ENCODE measurements around the gene ARID5A. TPM values are rescaled to one million over a fixed set of nuclear protein-coding genes. Genes with fewer than 3 reads are reported as not detected.
A peak's percentile ranks its signal among the peaks of the same experiment; 100 is the strongest.

Gene ARID5A
- total RNA-seq, 1 experiment from 2014 or later, result 13.9 TPM

DNA sequence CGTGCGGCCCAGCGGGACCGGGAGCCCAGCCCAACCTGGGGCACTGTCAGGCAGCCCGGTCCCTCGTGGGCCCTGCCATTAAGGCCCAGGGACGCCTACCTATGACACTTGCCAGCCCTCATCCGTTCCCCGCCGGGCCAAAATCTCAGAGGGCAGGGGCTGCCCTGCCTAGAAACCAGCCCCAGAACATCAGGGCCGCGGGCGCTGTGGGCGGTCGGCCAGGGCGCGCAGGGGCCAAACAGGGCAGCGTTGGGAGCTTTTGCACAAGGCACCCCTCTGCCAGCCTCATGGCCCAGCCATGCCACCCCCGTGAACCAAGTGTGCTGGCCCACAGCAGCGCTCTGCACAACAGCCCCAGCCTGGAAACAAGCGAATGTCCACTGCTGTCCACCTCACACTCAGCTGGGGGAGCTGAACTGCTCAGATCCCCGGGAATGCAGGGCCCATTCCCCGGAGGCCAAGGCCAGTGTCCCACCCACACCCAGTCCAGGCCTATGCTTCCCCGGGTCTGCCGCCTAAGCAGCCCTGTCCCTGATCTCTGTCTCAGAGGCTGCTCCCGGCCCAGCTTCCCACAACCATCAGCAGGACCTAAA lies 27.9 kb upstream of the ARID5A start:
- no peak for TF ChIP-seq NR2C2 (CRISPR knock-in tag; IDR thresholded peaks at IDR 0.05)
- no peak for TF ChIP-seq TCF7 (CRISPR knock-in tag; IDR thresholded peaks at IDR 0.05; ENCODE audit: low read depth)
- TF ChIP-seq JAZF1 (CRISPR knock-in tag; IDR thresholded peaks at IDR 0.05), result no peak
- TF ChIP-seq TEAD4 (CRISPR knock-in tag; IDR thresholded peaks at IDR 0.05), result no peak
- no peak for TF ChIP-seq ZSCAN18 (CRISPR knock-in tag; IDR thresholded peaks at IDR 0.05)
- TF ChIP-seq CTCF (IDR thresholded peaks at IDR 0.05), result no peak
- no peak for TF ChIP-seq GABPB1 (CRISPR knock-in tag; IDR thresholded peaks at IDR 0.05)
- TF ChIP-seq ZMAT4 (CRISPR knock-in tag; IDR thresholded peaks at IDR 0.05), result no peak
- no peak for TF ChIP-seq E2F1 (CRISPR knock-in tag; IDR thresholded peaks at IDR 0.05)
- TF ChIP-seq ZBTB21 (CRISPR knock-in tag; IDR thresholded peaks at IDR 0.05; ENCODE audit: borderline replicate concordance), result no peak
- TF ChIP-seq, protein P1, sequence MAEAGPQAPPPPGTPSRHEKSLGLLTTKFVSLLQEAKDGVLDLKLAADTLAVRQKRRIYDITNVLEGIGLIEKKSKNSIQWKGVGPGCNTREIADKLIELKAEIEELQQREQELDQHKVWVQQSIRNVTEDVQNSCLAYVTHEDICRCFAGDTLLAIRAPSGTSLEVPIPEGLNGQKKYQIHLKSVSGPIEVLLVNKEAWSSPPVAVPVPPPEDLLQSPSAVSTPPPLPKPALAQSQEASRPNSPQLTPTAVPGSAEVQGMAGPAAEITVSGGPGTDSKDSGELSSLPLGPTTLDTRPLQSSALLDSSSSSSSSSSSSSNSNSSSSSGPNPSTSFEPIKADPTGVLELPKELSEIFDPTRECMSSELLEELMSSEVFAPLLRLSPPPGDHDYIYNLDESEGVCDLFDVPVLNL (CRISPR knock-in tag; IDR thresholded peaks at IDR 0.05; ENCODE audit: borderline replicate concordance, low read depth), result no peak
- TF ChIP-seq, protein P2, sequence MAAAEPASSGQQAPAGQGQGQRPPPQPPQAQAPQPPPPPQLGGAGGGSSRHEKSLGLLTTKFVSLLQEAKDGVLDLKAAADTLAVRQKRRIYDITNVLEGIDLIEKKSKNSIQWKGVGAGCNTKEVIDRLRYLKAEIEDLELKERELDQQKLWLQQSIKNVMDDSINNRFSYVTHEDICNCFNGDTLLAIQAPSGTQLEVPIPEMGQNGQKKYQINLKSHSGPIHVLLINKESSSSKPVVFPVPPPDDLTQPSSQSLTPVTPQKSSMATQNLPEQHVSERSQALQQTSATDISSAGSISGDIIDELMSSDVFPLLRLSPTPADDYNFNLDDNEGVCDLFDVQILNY (CRISPR knock-in tag; IDR thresholded peaks at IDR 0.05), result no peak
- no peak for TF ChIP-seq NR1H2 (CRISPR knock-in tag; IDR thresholded peaks at IDR 0.05)
- no peak for ATAC-seq
- Mint-ChIP-seq H3K4me1 (peaks cover 10% of the 10 kb centered on the region), H3K27me3 (ENCODE audit: low read depth) (peaks cover 33% of the 10 kb centered on the region), H3K36me3 (no peaks in the 10 kb centered on the region), H3K4me3 (peak overlapping the region; percentile 55; the same call in 1 of the 2 replicates), H3K9me3 (no peaks in the 10 kb centered on the region), H3K27ac (no peak overlapping the region)
- no peak for DNase-seq (ENCODE audit: low spot score)
- ChIA-PET POLR2A (interaction anchor here (0.6 to 1.0 kb wide), 5 partner anchors 15 to 107 kb away, joined by 3 to 4 read pairs (median 3); no protein-coding TSS in a partner anchor), CTCF (interaction anchor here (0.6 to 7.5 kb wide), 44 partner anchors 9 to 419 kb away, joined by 3 to 127 read pairs (median 6); partner anchors contain the start of genes ITPRIPL1 and NCAPH)

GRCh38 chr2:96509114-96509846 lies 27.3 kb upstream of the ARID5A start:
- CTCF ChIA-PET, result interaction anchor here (0.6 to 7.5 kb wide), 46 partner anchors 9 to 419 kb away, joined by 3 to 127 read pairs (median 6); partner anchors contain the start of genes ITPRIPL1 and NCAPH
- Mint-ChIP-seq H3K27ac (no peak overlapping the region), H3K27me3 (ENCODE audit: low read depth) (peaks cover 33% of the 10 kb centered on the region), H3K4me3 (peak overlapping the region; percentile 55), H3K36me3 (no peaks in the 10 kb centered on the region), H3K4me1 (peaks cover 10% of the 10 kb centered on the region), H3K9me3 (no peaks in the 10 kb centered on the region)
- POLR2A ChIA-PET, result interaction anchor here (0.6 to 1.0 kb wide), 5 partner anchors 16 to 108 kb away, joined by 3 to 4 read pairs (median 3); no protein-coding TSS in a partner anchor
- peak; percentile 97 for DNase-seq (ENCODE audit: low spot score)
- ATAC-seq, result peak; percentile 86
- TF ChIP-seq, protein P3, sequence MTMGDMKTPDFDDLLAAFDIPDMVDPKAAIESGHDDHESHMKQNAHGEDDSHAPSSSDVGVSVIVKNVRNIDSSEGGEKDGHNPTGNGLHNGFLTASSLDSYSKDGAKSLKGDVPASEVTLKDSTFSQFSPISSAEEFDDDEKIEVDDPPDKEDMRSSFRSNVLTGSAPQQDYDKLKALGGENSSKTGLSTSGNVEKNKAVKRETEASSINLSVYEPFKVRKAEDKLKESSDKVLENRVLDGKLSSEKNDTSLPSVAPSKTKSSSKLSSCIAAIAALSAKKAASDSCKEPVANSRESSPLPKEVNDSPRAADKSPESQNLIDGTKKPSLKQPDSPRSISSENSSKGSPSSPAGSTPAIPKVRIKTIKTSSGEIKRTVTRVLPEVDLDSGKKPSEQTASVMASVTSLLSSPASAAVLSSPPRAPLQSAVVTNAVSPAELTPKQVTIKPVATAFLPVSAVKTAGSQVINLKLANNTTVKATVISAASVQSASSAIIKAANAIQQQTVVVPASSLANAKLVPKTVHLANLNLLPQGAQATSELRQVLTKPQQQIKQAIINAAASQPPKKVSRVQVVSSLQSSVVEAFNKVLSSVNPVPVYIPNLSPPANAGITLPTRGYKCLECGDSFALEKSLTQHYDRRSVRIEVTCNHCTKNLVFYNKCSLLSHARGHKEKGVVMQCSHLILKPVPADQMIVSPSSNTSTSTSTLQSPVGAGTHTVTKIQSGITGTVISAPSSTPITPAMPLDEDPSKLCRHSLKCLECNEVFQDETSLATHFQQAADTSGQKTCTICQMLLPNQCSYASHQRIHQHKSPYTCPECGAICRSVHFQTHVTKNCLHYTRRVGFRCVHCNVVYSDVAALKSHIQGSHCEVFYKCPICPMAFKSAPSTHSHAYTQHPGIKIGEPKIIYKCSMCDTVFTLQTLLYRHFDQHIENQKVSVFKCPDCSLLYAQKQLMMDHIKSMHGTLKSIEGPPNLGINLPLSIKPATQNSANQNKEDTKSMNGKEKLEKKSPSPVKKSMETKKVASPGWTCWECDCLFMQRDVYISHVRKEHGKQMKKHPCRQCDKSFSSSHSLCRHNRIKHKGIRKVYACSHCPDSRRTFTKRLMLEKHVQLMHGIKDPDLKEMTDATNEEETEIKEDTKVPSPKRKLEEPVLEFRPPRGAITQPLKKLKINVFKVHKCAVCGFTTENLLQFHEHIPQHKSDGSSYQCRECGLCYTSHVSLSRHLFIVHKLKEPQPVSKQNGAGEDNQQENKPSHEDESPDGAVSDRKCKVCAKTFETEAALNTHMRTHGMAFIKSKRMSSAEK (CRISPR knock-in tag; IDR thresholded peaks at IDR 0.05; ENCODE audit: borderline replicate concordance), result no peak
- TF ChIP-seq, protein P4, sequence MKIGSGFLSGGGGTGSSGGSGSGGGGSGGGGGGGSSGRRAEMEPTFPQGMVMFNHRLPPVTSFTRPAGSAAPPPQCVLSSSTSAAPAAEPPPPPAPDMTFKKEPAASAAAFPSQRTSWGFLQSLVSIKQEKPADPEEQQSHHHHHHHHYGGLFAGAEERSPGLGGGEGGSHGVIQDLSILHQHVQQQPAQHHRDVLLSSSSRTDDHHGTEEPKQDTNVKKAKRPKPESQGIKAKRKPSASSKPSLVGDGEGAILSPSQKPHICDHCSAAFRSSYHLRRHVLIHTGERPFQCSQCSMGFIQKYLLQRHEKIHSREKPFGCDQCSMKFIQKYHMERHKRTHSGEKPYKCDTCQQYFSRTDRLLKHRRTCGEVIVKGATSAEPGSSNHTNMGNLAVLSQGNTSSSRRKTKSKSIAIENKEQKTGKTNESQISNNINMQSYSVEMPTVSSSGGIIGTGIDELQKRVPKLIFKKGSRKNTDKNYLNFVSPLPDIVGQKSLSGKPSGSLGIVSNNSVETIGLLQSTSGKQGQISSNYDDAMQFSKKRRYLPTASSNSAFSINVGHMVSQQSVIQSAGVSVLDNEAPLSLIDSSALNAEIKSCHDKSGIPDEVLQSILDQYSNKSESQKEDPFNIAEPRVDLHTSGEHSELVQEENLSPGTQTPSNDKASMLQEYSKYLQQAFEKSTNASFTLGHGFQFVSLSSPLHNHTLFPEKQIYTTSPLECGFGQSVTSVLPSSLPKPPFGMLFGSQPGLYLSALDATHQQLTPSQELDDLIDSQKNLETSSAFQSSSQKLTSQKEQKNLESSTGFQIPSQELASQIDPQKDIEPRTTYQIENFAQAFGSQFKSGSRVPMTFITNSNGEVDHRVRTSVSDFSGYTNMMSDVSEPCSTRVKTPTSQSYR (CRISPR knock-in tag; IDR thresholded peaks at IDR 0.05), result no peak
- no peak for TF ChIP-seq IRF2 (CRISPR knock-in tag; IDR thresholded peaks at IDR 0.05; ENCODE audit: borderline replicate concordance, low read depth)
